CD4-positive, alpha-beta T cell treated with Interleukin-6 for 4 hours (primary cell): ENCODE results near the gene PAPPA.

Experiments
- DNase-seq: peaks from one replicate; pipeline ENCODE4 v3.0.0-alpha.2; 2020; ENCODE audit warnings: mixed read lengths

Gene PAPPA

GRCh38 chr9:116233160-116233530 lies 79.6 kb downstream of the PAPPA start:
- no peak for DNase-seq

GRCh38 chr9:116234081-116234480 lies 80.5 kb downstream of the PAPPA start:
- no peak for DNase-seq

- DNase-seq, result no peak
These were observed 83.4 kb downstream of the PAPPA start for GRCh38 chr9:116236979-116237378.

- no peak for DNase-seq
These were observed 83.9 kb downstream of the PAPPA start for GRCh38 chr9:116237456-116237855.

- no peak for DNase-seq
These were observed 84.6 kb downstream of the PAPPA start for GRCh38 chr9:116238225-116238624.

- no peak for DNase-seq
These were observed 85.3 kb downstream of the PAPPA start for GRCh38 chr9:116238776-116239340.

GRCh38 chr9:116243708-116244107 lies 90.1 kb downstream of the PAPPA start:
- no peak for DNase-seq

- no peak for DNase-seq
These were observed 93.7 kb downstream of the PAPPA start for GRCh38 chr9:116247284-116247683.

- no peak for DNase-seq
These were observed 94.3 kb downstream of the PAPPA start for GRCh38 chr9:116247791-116248374.

GRCh38 chr9:116250891-116251290 lies 97.3 kb downstream of the PAPPA start:
- no peak for DNase-seq

- DNase-seq, result no peak
These were observed 97.8 kb downstream of the PAPPA start for GRCh38 chr9:116251366-116251765.

GRCh38 chr9:116260531-116260930 lies 106.9 kb downstream of the PAPPA start:
- DNase-seq, result no peak

- DNase-seq, result no peak
These were observed 108.9 kb downstream of the PAPPA start for GRCh38 chr9:116262448-116262847.

GRCh38 chr9:116264361-116264760 lies 110.8 kb downstream of the PAPPA start:
- no peak for DNase-seq

GRCh38 chr9:116267021-116267420 lies 113.4 kb downstream of the PAPPA start:
- no peak for DNase-seq

- DNase-seq, result no peak
These were observed 115.7 kb downstream of the PAPPA start for GRCh38 chr9:116269250-116269649.

- no peak for DNase-seq
These were observed 117.0 kb downstream of the PAPPA start for GRCh38 chr9:116270546-116270945.

- no peak for DNase-seq
These were observed 117.7 kb downstream of the PAPPA start for GRCh38 chr9:116271340-116271739.

GRCh38 chr9:116271991-116272390 lies 118.4 kb downstream of the PAPPA start:
- DNase-seq, result no peak

- no peak for DNase-seq
These were observed 120.7 kb downstream of the PAPPA start for GRCh38 chr9:116274293-116274692.

- DNase-seq, result no peak
These were observed 122.0 kb downstream of the PAPPA start for GRCh38 chr9:116275418-116276195.

- no peak for DNase-seq
These were observed 122.6 kb downstream of the PAPPA start for GRCh38 chr9:116276196-116276493.

- DNase-seq, result no peak
These were observed 123.1 kb downstream of the PAPPA start for GRCh38 chr9:116276651-116277121.

GRCh38 chr9:116278326-116278725 lies 124.7 kb downstream of the PAPPA start:
- no peak for DNase-seq

- no peak for DNase-seq
These were observed 125.6 kb downstream of the PAPPA start for GRCh38 chr9:116279230-116279629.
